Dedifferentiated amniotic fluid mesenchymal stem cell (primary cell): ENCODE data around the gene C19orf53.

Source experiments
- DNase-seq: peaks from one replicate; pipeline ENCODE4 v3.0.0-alpha.2; 2016; ENCODE audit errors: extremely low spot score

The C19orf53 gene

GRCh38 chr19:13826652-13827235 is 52.5 kb downstream of the C19orf53 start:
- no peak for DNase-seq

- no peak for DNase-seq
Observed at GRCh38 chr19:13827656-13828055, 53.4 kb downstream of the C19orf53 start.
